GM23338 (cell line): ENCODE measurements around the gene ADIG. TPM values are rescaled to one million over a fixed set of nuclear protein-coding genes. Genes with fewer than 3 reads are reported as not detected.
A peak's percentile ranks its signal among the peaks of the same experiment; 100 is the strongest.

Source experiments
- ATAC-seq: fragments of 200-7000 bp; cut with Tn5 transposase; 3 replicates; pipeline ENCODE4 v1.9.1; 2020
- DNase-seq: peaks from one replicate; pipeline ENCODE4 v3.0.0-alpha.2; 2015; ENCODE audit warnings: low spot score
- H2AFZ ChIP-seq: fragments of 200-600 bp; sonication (generic); 2 replicates; pipeline ENCODE4 v1.8.0; 2016; ENCODE audit warnings: antibody characterized with exemption, mild to moderate bottlenecking, moderate library complexity
- H3F3A ChIP-seq: fragments of 200-600 bp; sonication (generic); replicated peaks from 2 replicates; pipeline ENCODE4 v1.8.0; 2017; ENCODE audit warnings: antibody characterized with exemption, mixed run types, low read depth
- H3K27ac ChIP-seq: fragments of 200-600 bp; sonication (generic); 2 replicates; pipeline ENCODE4 v1.6.1; 2016; ENCODE audit warnings: low read depth
- H3K27me3 ChIP-seq: fragments of 200-600 bp; sonication (generic); 2 replicates; pipeline ENCODE4 v1.8.0; 2016; ENCODE audit warnings: mild to moderate bottlenecking, mixed run types, moderate library complexity; ENCODE audit not compliant: insufficient read depth
- H3K36me3 ChIP-seq: fragments of 200-600 bp; sonication (generic); 2 replicates; pipeline ENCODE4 v1.8.0; 2016; ENCODE audit warnings: mild to moderate bottlenecking; ENCODE audit not compliant: insufficient read depth
- H3K4me1 ChIP-seq: fragments of 200-600 bp; sonication (generic); 2 replicates; pipeline ENCODE4 v1.8.0; 2016; ENCODE audit warnings: mild to moderate bottlenecking, moderate library complexity; ENCODE audit not compliant: insufficient read depth
- H3K4me2 ChIP-seq: fragments of 200-600 bp; sonication (generic); 2 replicates; pipeline ENCODE4 v1.7.1; 2017; ENCODE audit warnings: mixed run types
- H3K4me3 ChIP-seq: fragments of 200-600 bp; sonication (generic); 2 replicates; pipeline ENCODE4 v1.6.1; 2016; ENCODE audit warnings: mixed run types
- H3K79me2 ChIP-seq: fragments of 200-600 bp; sonication (generic); replicated peaks from 2 replicates; pipeline ENCODE4 v1.8.0; 2017; ENCODE audit warnings: mild to moderate bottlenecking; ENCODE audit not compliant: insufficient read depth
- H3K9me2 ChIP-seq: fragments of 200-600 bp; sonication (generic); 2 replicates; pipeline ENCODE4 v1.8.0; 2017; ENCODE audit not compliant: insufficient read depth
- H4K20me1 ChIP-seq: fragments of 200-600 bp; sonication (generic); replicated peaks from 2 replicates; pipeline ENCODE4 v1.8.0; 2017; ENCODE audit warnings: mild to moderate bottlenecking; ENCODE audit not compliant: insufficient read depth
- H3K27ac Mint-ChIP-seq: 2 replicates; pipeline ENCODE4 v1.8.0; 2020; ENCODE audit warnings: inconsistent platforms, mild to moderate bottlenecking, moderate library complexity, mixed read lengths
- H3K27me3 Mint-ChIP-seq: 3 replicates; pipeline ENCODE4 v1.8.0; 2022; ENCODE audit warnings: low read depth, mild to moderate bottlenecking, moderate library complexity, mixed read lengths, inconsistent platforms; ENCODE audit not compliant: insufficient read depth, poor library complexity
- H3K36me3 Mint-ChIP-seq: 3 replicates; pipeline ENCODE4 v1.8.0; 2021; ENCODE audit warnings: low read depth, mild to moderate bottlenecking, inconsistent platforms, moderate library complexity, mixed read lengths
- H3K4me1 Mint-ChIP-seq: 3 replicates; pipeline ENCODE4 v1.8.0; 2020; ENCODE audit warnings: mild to moderate bottlenecking, inconsistent platforms, mixed read lengths
- H3K4me3 Mint-ChIP-seq: 3 replicates; pipeline ENCODE4 v1.8.0; 2021; ENCODE audit warnings: moderate library complexity, mild to moderate bottlenecking, inconsistent platforms, mixed read lengths
- H3K9me3 Mint-ChIP-seq: 3 replicates; pipeline ENCODE4 v1.8.0; 2020; ENCODE audit warnings: moderate library complexity, mild to moderate bottlenecking, inconsistent platforms, mixed read lengths
- CREB1 ChIP-seq: fragments of 250-450 bp; sonication (Bioruptor Pico); IDR thresholded peaks from 2 replicates; pipeline ENCODE4 v1.5.0; 2020; ENCODE audit warnings: low read depth, mild to moderate bottlenecking, moderate library complexity
- JUNB ChIP-seq: IDR thresholded peaks from one replicate; pipeline ENCODE4 v1.6.1; 2016; ENCODE audit warnings: antibody characterized with exemption; ENCODE audit not compliant: unreplicated experiment
- NANOG ChIP-seq: IDR thresholded peaks from 2 replicates; pipeline ENCODE4 v1.6.1; 2016; ENCODE audit warnings: antibody characterized with exemption, borderline replicate concordance
- POLR2AphosphoS5 ChIP-seq: IDR thresholded peaks from 2 replicates; pipeline ENCODE4 v1.6.1; 2016; ENCODE audit warnings: antibody characterized with exemption, low read depth
- STAT1 ChIP-seq: IDR thresholded peaks from one replicate; pipeline ENCODE4 v1.6.1; 2016; ENCODE audit warnings: antibody characterized with exemption; ENCODE audit not compliant: unreplicated experiment
- ZNF114 ChIP-seq: fragments of 250-450 bp; sonication (Bioruptor Pico); IDR thresholded peaks from 2 replicates; pipeline ENCODE4 v1.5.0; 2020; ENCODE audit warnings: mild to moderate bottlenecking, moderate library complexity
- ZNF331 ChIP-seq: fragments of 250-450 bp; sonication (Bioruptor Pico); IDR thresholded peaks from 2 replicates; pipeline ENCODE4 v1.5.0; 2020; ENCODE audit warnings: low read depth, mild to moderate bottlenecking, moderate library complexity
- polyA plus RNA-seq: library from polyadenylated mRNA; unstranded; fragments of >200 nt; fragmentation: Nextera tagmentation; extraction: Ambion mirVana; gene quantifications from 2 replicates; pipeline ENCODE4 v1.2.1, GENCODE V29; 2016
- total RNA-seq: library from RNA; depleted of rRNA; stranded (reverse); fragments of >200 nt; shearing (Covaris generic); gene quantifications from 2 replicates; pipeline ENCODE4 v1.2.3, GENCODE V29; 2014
- TF ChIP-seq, protein P1 (sequence below): fragments of 250-450 bp; sonication (Bioruptor Pico); IDR thresholded peaks from 2 replicates; pipeline ENCODE4 v1.5.0; 2020; ENCODE audit warnings: mild to moderate bottlenecking, moderate library complexity
- TF ChIP-seq, protein P2 (sequence below): IDR thresholded peaks from one replicate; pipeline ENCODE4 v1.6.1; 2018; ENCODE audit warnings: antibody characterized with exemption; ENCODE audit not compliant: unreplicated experiment
- TF ChIP-seq, protein P3 (sequence below), 2 experiments: fragments of 200-600 bp in 1 of 2; sonication (generic) in 1 of 2; conservative IDR thresholded peaks; 2 replicates each; pipeline versions ENCODE4 v1.5.1 to v1.6.1; 2016 to 2017; ENCODE audit warnings: antibody characterized with exemption in 2 of 2, low read depth in 2 of 2, mild to moderate bottlenecking in 2 of 2, moderate library complexity in 1 of 2

Gene ADIG
- total and polyA plus RNA-seq, 2 experiments from 2014 or later = not detected

DNA sequence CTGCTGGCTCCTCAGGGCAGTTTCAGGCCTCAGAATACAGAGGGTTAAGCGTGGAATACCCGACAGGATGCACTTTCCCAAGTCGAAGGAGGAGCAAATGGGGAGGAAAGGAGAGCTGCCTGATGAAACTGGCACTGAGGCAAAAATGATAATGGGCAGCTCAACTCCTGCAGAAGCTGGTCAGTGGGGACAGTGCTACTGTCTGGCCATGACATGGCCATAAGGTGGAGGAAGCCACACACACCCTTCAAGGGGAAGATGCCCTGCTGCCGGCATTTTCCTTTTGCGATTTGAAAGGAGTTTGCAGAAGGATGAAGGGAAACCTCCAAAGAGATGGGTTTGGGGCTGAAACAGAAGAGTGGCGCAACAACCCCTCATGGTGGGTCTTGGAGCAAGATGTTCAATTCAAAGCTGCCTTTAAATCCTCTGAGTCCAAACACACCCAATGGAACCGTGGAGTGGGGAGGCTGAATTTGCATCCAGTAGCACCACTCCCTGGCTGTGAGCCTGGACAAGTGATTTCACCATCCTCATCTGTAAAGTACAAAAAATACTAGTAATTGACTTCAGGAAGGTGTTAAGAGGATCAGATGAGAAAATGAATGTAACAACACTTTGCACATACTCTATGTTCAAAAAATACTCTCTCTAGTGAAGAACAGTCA lies 3.2 kb downstream of the ADIG start:
- peak overlapping the region; percentile 66; the same call in 1 of the 2 replicates for H2AFZ ChIP-seq
- ATAC-seq (peak; percentile 36), DNase-seq (no peak)
- H4K20me1 ChIP-seq = peaks cover 3% of the 10 kb centered on the region; the same call in 1 of the 2 replicates
- no peak overlapping the region for H3K4me2 ChIP-seq
- H3K27ac Mint-ChIP-seq = no peak overlapping the region
- no peak overlapping the region for H3K4me3 ChIP-seq
- H3K27me3 Mint-ChIP-seq = peaks cover 5% of the 10 kb centered on the region
- H3K4me1 Mint-ChIP-seq = peaks cover 14% of the 10 kb centered on the region
- H3K36me3 Mint-ChIP-seq = no peaks in the 10 kb centered on the region
- no peak overlapping the region for H3K4me3 Mint-ChIP-seq
- no peak for TF ChIP-seq CREB1
- no peak for TF ChIP-seq STAT1
- TF ChIP-seq, protein P1, sequence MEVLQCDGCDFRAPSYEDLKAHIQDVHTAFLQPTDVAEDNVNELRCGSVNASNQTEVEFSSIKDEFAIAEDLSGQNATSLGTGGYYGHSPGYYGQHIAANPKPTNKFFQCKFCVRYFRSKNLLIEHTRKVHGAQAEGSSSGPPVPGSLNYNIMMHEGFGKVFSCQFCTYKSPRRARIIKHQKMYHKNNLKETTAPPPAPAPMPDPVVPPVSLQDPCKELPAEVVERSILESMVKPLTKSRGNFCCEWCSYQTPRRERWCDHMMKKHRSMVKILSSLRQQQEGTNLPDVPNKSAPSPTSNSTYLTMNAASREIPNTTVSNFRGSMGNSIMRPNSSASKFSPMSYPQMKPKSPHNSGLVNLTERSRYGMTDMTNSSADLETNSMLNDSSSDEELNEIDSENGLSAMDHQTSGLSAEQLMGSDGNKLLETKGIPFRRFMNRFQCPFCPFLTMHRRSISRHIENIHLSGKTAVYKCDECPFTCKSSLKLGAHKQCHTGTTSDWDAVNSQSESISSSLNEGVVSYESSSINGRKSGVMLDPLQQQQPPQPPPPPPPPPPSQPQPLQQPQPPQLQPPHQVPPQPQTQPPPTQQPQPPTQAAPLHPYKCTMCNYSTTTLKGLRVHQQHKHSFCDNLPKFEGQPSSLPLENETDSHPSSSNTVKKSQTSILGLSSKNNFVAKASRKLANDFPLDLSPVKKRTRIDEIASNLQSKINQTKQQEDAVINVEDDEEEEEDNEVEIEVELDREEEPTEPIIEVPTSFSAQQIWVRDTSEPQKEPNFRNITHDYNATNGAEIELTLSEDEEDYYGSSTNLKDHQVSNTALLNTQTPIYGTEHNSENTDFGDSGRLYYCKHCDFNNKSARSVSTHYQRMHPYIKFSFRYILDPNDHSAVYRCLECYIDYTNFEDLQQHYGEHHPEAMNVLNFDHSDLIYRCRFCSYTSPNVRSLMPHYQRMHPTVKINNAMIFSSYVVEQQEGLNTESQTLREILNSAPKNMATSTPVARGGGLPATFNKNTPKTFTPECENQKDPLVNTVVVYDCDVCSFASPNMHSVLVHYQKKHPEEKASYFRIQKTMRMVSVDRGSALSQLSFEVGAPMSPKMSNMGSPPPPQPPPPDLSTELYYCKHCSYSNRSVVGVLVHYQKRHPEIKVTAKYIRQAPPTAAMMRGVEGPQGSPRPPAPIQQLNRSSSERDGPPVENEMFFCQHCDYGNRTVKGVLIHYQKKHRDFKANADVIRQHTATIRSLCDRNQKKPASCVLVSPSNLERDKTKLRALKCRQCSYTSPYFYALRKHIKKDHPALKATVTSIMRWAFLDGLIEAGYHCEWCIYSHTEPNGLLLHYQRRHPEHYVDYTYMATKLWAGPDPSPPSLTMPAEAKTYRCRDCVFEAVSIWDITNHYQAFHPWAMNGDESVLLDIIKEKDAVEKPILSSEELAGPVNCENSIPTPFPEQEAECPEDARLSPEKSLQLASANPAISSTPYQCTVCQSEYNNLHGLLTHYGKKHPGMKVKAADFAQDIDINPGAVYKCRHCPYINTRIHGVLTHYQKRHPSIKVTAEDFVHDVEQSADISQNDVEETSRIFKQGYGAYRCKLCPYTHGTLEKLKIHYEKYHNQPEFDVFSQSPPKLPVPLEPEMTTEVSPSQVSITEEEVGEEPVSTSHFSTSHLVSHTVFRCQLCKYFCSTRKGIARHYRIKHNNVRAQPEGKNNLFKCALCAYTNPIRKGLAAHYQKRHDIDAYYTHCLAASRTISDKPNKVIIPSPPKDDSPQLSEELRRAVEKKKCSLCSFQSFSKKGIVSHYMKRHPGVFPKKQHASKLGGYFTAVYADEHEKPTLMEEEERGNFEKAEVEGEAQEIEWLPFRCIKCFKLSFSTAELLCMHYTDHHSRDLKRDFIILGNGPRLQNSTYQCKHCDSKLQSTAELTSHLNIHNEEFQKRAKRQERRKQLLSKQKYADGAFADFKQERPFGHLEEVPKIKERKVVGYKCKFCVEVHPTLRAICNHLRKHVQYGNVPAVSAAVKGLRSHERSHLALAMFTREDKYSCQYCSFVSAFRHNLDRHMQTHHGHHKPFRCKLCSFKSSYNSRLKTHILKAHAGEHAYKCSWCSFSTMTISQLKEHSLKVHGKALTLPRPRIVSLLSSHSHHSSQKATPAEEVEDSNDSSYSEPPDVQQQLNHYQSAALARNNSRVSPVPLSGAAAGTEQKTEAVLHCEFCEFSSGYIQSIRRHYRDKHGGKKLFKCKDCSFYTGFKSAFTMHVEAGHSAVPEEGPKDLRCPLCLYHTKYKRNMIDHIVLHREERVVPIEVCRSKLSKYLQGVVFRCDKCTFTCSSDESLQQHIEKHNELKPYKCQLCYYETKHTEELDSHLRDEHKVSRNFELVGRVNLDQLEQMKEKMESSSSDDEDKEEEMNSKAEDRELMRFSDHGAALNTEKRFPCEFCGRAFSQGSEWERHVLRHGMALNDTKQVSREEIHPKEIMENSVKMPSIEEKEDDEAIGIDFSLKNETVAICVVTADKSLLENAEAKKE (CRISPR knock-in tag) = no peak
- TF ChIP-seq, protein P2, sequence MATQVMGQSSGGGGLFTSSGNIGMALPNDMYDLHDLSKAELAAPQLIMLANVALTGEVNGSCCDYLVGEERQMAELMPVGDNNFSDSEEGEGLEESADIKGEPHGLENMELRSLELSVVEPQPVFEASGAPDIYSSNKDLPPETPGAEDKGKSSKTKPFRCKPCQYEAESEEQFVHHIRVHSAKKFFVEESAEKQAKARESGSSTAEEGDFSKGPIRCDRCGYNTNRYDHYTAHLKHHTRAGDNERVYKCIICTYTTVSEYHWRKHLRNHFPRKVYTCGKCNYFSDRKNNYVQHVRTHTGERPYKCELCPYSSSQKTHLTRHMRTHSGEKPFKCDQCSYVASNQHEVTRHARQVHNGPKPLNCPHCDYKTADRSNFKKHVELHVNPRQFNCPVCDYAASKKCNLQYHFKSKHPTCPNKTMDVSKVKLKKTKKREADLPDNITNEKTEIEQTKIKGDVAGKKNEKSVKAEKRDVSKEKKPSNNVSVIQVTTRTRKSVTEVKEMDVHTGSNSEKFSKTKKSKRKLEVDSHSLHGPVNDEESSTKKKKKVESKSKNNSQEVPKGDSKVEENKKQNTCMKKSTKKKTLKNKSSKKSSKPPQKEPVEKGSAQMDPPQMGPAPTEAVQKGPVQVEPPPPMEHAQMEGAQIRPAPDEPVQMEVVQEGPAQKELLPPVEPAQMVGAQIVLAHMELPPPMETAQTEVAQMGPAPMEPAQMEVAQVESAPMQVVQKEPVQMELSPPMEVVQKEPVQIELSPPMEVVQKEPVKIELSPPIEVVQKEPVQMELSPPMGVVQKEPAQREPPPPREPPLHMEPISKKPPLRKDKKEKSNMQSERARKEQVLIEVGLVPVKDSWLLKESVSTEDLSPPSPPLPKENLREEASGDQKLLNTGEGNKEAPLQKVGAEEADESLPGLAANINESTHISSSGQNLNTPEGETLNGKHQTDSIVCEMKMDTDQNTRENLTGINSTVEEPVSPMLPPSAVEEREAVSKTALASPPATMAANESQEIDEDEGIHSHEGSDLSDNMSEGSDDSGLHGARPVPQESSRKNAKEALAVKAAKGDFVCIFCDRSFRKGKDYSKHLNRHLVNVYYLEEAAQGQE = no peak
- TF ChIP-seq ZNF331 (CRISPR knock-in tag) = no peak
- no peak for TF ChIP-seq JUNB
- TF ChIP-seq NANOG = no peak
- no peak for TF ChIP-seq ZNF114
- TF ChIP-seq POLR2AphosphoS5 = no peak
- TF ChIP-seq, protein P3, sequence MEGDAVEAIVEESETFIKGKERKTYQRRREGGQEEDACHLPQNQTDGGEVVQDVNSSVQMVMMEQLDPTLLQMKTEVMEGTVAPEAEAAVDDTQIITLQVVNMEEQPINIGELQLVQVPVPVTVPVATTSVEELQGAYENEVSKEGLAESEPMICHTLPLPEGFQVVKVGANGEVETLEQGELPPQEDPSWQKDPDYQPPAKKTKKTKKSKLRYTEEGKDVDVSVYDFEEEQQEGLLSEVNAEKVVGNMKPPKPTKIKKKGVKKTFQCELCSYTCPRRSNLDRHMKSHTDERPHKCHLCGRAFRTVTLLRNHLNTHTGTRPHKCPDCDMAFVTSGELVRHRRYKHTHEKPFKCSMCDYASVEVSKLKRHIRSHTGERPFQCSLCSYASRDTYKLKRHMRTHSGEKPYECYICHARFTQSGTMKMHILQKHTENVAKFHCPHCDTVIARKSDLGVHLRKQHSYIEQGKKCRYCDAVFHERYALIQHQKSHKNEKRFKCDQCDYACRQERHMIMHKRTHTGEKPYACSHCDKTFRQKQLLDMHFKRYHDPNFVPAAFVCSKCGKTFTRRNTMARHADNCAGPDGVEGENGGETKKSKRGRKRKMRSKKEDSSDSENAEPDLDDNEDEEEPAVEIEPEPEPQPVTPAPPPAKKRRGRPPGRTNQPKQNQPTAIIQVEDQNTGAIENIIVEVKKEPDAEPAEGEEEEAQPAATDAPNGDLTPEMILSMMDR (conservative IDR thresholded peaks at IDR 0.05; ENCODE audit: low read depth in 2 of 2) = no peak
- H3K27ac ChIP-seq = no peak overlapping the region
- no peaks in the 10 kb centered on the region for H3K36me3 ChIP-seq
- H3K79me2 ChIP-seq = no peaks in the 10 kb centered on the region
- H3K9me2 ChIP-seq = no peaks in the 10 kb centered on the region
- no peaks in the 10 kb centered on the region for H3F3A ChIP-seq
- no peaks in the 10 kb centered on the region for H3K4me1 ChIP-seq
- H3K9me3 Mint-ChIP-seq = no peaks in the 10 kb centered on the region
- H3K27me3 ChIP-seq = no peaks in the 10 kb centered on the region
